Measurements from ENCODE around the gene CATSPERZ.

The CATSPERZ gene

DNA sequence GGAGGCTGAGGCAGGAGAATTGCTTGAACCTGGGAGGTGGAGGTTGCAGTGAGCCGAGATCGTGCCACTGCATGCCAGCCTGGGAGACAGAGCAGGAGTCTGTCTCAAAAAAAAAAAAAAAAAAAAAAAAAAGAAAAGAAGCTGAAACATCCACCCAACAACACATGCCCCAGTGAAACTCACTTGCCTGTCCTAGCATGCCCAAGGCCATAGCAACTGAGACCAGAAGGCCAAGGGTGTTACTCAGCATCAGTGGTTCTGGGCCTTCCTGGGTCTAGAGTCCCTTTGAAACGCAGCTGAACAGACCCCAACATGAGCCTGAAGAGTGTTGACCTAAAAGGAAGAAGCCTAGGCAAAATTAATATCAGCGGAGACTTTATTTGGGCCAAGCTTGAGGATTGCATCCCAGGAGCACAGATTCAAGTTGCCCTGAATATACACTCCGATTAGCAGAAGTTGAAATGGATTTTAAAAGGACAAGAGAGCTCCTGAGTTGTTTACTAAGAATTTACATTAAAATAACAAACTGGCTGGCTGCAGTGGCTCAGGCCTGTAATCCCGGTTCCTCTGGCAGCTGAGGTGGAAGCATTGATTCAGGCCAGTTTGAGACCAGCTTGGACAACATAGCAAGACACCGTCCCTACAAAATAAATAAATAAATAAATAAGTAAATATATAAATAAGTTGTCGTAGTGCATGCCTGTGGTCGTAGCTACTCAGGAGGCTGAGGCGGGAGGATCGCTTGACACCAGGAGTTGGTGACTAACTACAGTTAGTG lies 24.7 kb downstream of the CATSPERZ start:
- Mint-ChIP-seq H3K4me1 (peaks cover 4% of the 10 kb centered on the region), H3K4me3 (no peak overlapping the region), H3K9me3 (no peaks in the 10 kb centered on the region), H3K27me3 (no peaks in the 10 kb centered on the region), H3K27ac (no peak overlapping the region), H3K36me3 (ENCODE audit: low read depth) (peaks cover 12% of the 10 kb centered on the region)
- DNase-seq (no peak), ATAC-seq (no peak)

DNA sequence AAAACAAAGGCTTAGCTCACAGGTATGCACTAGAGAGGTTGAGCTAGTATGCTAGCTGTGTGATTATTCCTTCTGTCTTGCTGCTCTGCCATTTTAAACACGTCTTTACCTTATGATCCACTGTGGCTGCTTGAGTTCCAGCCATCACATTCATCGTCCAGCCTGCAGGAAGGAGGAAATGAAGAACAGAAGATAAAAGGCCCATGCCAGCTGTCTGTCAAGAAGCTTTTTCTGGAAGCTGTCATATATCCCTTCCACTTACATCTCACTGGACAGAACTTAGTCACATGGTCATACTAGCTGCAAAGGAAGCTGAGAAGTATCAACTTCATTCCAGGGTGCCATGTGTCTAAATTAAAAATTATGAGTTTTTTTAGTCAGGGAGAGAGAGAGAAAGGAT lies 27.2 kb downstream of the CATSPERZ start:
- peaks cover 15% of the 10 kb centered on the region for H3K4me1 Mint-ChIP-seq
- no peak for DNase-seq
- no peaks in the 10 kb centered on the region for H3K36me3 Mint-ChIP-seq (ENCODE audit: low read depth)
- no peaks in the 10 kb centered on the region for H3K27me3 Mint-ChIP-seq
- no peak overlapping the region for H3K27ac Mint-ChIP-seq
- no peak for ATAC-seq
- H3K9me3 Mint-ChIP-seq = no peaks in the 10 kb centered on the region
- no peak overlapping the region for H3K4me3 Mint-ChIP-seq

DNA sequence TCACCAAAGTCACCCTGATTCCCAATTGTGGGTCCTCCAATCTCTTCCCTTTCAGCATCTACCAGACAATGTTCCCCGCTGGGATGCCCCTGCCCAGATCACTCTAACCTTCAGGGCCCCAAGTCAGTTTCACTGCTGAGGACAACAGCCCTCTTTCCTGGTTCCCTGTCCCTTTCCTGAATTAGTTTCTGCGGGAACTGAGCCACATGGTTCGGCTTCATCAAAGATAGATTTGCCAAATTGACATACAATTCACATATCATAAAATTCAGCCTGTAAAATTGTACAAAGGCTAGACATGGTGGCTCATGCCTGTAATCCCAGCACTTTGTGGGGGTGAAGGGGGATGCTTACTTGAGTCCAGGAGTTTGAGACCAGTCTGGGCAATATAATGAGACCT lies 27.8 kb downstream of the CATSPERZ start:
- ATAC-seq (no peak), DNase-seq (no peak)
- H3K9me3 Mint-ChIP-seq = no peaks in the 10 kb centered on the region
- no peak overlapping the region for H3K4me3 Mint-ChIP-seq
- no peak overlapping the region for H3K27ac Mint-ChIP-seq
- H3K27me3 Mint-ChIP-seq = no peaks in the 10 kb centered on the region
- H3K4me1 Mint-ChIP-seq = peaks cover 15% of the 10 kb centered on the region
- no peaks in the 10 kb centered on the region for H3K36me3 Mint-ChIP-seq (ENCODE audit: low read depth)

DNA sequence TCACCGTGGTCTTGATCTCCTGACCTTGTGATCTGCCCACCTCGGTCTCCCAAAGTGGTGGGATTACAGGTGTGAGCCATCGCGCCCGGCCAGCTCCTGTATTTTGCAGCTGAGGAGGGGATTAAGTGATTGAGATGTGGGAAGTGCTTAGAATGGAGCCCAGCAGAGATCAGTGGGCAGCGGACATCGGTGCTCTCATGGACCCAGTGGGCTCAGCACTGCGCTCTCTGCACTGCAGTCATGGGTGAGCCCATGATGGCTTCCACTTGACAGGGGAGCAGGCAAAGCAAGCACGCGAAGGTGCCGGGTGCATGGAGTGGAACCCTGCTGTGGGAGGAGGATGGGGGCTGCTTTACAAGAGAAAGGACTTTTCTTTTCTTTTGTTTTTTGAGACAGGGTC lies 30.7 kb downstream of the CATSPERZ start:
- Mint-ChIP-seq H3K4me3 (no peak overlapping the region), H3K36me3 (ENCODE audit: low read depth) (peaks cover 1% of the 10 kb centered on the region), H3K27ac (no peak overlapping the region), H3K4me1 (peaks cover 28% of the 10 kb centered on the region), H3K27me3 (no peaks in the 10 kb centered on the region), H3K9me3 (no peaks in the 10 kb centered on the region)
- DNase-seq (no peak), ATAC-seq (no peak)

DNA sequence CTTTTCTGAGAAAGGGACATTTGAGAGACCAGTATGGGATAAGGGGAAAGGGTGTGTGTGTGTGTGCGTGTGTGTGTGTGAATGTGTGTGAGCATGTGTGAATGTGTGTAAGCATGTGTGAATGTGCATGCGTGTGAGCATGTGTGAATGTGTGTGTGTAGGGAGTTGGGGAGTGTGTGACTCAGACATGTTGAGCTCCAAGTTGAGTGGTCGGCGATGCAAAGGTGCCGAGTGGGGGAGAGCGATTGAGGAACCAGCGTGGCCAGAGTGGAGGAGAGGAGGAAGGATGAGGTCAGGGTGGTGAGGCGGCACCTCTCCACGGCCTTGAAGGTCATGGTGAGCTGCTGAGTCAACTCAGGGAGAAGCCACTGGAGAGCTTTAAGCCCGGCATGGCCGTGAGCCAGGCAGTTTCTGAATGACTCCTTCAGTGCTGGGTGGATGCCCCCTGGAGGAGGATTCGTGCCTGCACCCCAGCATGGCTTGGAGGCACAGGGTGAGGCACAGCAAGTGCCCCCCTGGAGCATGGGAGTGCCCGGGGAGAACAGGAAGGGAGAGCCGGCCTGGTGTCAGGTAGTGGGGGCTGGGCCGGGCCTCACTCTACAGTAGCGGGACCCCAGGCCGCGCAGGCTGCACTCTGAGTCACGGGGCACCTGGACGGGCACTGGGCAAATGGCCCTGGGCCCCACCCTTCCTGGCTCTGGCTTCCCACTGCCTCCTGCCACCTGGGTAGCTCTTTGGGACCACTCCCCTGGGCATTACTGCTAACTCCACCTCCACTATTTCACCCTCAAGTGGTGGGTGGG lies 31.6 kb downstream of the CATSPERZ start:
- H3K9me3 Mint-ChIP-seq = no peaks in the 10 kb centered on the region
- H3K36me3 Mint-ChIP-seq (ENCODE audit: low read depth) = peaks cover 1% of the 10 kb centered on the region
- H3K4me1 Mint-ChIP-seq = peaks cover 28% of the 10 kb centered on the region
- H3K4me3 Mint-ChIP-seq = peak overlapping the region; percentile 25
- peak; percentile 88 for DNase-seq
- H3K27me3 Mint-ChIP-seq = no peaks in the 10 kb centered on the region
- peak overlapping the region; percentile 82 for H3K27ac Mint-ChIP-seq
- ATAC-seq = peak; percentile 87

DNA sequence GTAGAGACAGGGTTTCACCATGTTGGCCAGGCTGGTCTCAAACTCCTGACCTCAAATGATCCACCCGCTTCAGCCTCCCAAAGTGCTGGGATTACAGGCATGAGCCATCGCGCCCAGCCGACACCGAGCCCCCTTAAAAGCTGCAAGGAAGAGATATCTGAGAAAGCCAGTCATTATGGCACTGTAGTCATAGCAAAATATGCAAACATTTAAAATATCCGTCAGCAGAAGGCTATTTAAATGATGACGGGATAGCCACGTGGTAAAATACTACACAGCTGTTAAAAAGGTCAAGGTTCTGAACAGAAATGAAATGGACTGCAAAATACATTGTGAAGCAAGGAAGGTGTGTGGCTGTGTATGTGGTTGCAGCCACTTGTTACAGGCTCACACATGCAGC lies 33.4 kb downstream of the CATSPERZ start:
- peaks cover 6% of the 10 kb centered on the region for H3K36me3 Mint-ChIP-seq (ENCODE audit: low read depth)
- no peaks in the 10 kb centered on the region for H3K27me3 Mint-ChIP-seq
- H3K9me3 Mint-ChIP-seq = no peaks in the 10 kb centered on the region
- H3K4me3 Mint-ChIP-seq = no peak overlapping the region
- ATAC-seq = no peak
- no peak overlapping the region for H3K27ac Mint-ChIP-seq
- H3K4me1 Mint-ChIP-seq = peaks cover 31% of the 10 kb centered on the region
- no peak for DNase-seq

DNA sequence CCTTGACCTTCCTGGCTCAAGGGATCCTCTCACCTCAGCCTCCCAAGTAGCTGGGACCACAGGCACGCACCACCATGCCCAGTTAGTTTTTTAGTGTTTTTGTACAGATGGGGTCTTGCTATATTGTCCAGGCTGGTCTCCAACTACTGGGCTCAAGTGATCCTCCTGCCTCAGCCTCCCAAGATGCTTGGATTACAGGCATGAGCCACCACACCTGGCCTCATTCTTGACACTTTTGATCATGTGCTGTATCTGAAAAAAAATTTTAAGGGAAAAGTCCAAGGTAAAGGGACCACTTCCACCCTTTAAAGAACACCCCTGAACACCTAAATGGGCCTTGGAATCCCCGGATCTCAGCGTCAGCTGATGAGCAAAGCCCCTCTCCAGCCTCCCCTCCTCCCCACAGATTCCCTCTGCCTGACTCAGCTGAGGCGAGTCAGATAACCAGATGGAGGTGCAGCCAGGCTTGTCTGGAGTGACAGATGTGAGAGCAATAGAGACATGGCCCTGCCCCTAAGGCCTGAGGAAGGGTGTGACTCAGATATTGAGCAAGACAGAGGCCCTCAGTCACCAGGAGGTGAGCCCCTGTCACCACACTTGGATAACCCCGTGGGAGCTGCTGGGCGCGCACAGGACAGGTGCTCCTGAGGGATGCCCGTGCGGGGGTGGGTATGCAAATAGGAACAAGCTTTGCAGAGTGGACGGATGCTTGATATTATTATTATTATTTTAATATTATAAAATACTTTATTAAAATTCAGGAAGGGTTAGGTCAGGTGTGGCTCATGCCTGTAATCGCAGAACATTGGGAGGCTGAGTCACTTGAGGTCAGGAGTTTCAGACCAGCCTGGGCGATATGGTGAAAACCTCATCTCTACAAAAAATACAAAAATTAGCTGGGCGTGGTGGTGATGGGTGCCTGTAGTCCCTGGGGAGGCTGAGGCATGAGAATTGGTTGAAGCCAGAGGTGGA lies 34.9 kb downstream of the CATSPERZ start:
- H3K36me3 Mint-ChIP-seq (ENCODE audit: low read depth) = peaks cover 6% of the 10 kb centered on the region
- H3K4me3 Mint-ChIP-seq = no peak overlapping the region
- H3K9me3 Mint-ChIP-seq = no peaks in the 10 kb centered on the region
- peaks cover 41% of the 10 kb centered on the region for H3K4me1 Mint-ChIP-seq
- peak overlapping the region; percentile 57 for H3K27ac Mint-ChIP-seq
- ATAC-seq (peak; percentile 79), DNase-seq (peak; percentile 57)
- no peaks in the 10 kb centered on the region for H3K27me3 Mint-ChIP-seq

DNA sequence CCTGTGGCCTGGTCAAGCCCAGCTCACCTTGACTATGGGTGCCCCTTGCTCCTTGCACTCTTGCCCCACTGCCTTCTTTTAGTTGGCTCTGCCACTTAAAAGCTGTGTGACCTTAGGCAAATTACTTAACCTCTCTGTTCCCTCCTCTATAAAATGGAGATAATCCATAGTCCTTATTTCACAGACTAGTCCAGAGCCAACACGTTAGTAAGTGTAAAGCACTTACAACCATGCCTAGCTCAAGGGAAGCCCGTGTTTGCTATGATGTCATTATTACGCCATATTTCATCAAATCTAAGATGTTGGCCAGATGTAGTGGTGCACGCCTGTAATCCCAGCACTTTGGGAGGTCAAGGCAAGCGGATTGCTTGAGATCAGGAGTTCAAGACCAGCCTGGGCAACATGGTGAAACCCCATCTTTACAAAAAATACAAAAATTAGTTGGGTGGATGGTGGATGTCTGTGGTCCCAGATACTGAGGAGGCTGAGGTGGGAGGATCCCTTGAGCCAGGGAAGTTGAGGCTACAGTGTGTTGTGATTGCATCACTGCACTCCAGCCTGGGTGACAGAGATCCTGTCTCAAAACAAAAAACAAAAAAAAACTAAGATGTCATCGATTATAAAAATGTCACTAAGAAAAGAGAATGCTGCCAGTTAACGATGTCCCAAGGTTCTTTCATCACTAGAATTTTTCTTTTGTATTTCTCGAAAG lies 37.5 kb downstream of the CATSPERZ start:
- Mint-ChIP-seq H3K9me3 (no peaks in the 10 kb centered on the region), H3K27ac (no peak overlapping the region), H3K4me1 (peaks cover 43% of the 10 kb centered on the region), H3K4me3 (no peak overlapping the region), H3K27me3 (no peaks in the 10 kb centered on the region), H3K36me3 (ENCODE audit: low read depth) (peaks cover 6% of the 10 kb centered on the region)
- DNase-seq (no peak), ATAC-seq (no peak)

DNA sequence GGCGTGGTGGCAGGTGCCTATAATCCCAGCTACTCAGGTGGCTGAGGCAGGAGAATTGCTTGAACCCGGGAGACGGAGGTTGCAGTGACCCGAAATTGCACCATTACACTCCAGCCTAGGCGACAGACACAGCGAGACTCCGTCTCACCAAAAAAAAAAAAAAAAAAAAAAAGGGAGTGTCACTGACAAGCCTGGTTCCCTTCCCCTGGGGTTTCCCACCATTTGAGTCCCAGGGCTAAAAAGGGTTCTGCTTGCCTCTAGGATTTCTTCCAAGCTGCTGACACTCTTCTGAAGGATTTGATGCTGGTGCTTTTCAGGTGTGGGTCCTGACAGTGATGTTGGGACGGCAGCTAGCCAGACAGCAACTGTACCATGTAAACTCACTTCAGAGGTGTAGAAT lies 38.6 kb downstream of the CATSPERZ start:
- Mint-ChIP-seq H3K27ac (peak overlapping the region; percentile 83), H3K36me3 (ENCODE audit: low read depth) (peaks cover 6% of the 10 kb centered on the region), H3K9me3 (no peaks in the 10 kb centered on the region), H3K4me3 (peak overlapping the region; percentile 86), H3K4me1 (peaks cover 39% of the 10 kb centered on the region), H3K27me3 (no peaks in the 10 kb centered on the region)
- no peak for ATAC-seq
- no peak for DNase-seq

DNA sequence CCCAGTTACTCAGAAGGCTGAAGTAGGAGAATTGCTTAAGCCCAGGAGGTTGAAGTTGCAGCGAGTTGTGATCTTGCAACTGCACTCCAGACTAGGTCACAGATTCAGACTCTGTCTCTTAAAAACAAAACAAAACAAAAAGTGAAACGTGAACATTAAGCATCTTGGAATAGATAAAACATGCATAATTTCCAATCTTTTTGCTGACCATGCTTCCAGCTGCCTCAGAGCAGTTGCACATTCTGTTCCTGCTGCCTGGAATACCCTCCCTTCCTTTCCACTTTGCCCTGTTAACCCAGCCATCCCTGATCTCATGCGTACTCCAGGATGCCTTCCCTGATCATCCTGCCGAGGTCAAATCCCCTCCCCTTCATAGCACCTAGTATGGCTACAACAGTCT lies 39.1 kb downstream of the CATSPERZ start:
- H3K27ac Mint-ChIP-seq = peak overlapping the region; percentile 83
- H3K4me3 Mint-ChIP-seq = peak overlapping the region; percentile 86
- H3K9me3 Mint-ChIP-seq = no peaks in the 10 kb centered on the region
- peaks cover 38% of the 10 kb centered on the region for H3K4me1 Mint-ChIP-seq
- peaks cover 6% of the 10 kb centered on the region for H3K36me3 Mint-ChIP-seq (ENCODE audit: low read depth)
- DNase-seq = no peak
- no peak for ATAC-seq
- no peaks in the 10 kb centered on the region for H3K27me3 Mint-ChIP-seq

DNA sequence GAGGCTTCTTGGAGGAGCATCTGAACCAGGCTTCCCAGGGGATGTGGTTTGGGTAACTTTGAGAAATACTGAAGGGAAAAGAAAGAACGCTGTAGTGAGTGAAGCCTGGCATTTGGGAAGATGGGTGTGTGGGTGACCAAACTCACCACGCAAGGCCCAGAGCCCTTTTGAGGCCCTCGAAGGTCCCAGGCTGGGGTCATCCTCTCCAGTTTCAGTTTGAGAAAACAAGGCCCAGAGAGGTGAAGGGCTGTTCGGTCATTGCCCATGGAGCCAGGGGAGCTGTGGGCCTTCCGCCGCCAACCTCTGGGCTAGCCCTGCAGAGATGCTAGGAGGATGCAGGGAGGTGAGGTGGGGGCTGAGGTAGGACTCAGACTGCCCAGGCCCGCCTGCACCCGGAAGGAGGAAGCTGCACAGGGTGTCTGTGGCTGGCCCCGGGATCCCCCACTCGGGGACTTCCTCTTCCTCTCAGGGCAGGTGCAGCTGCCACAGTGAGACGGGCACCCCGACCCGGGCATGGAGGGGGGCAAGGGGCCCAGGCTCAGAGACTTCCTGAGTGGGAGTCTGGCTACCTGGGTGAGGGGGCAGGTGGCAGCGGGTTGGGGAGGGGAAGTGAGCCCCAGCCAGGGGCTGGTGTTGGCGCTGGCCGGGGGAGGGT lies 39.7 kb downstream of the CATSPERZ start, which contains the start of gene CCDC88B:
CCDC88B (plus strand) TSS at position 451 of the 655 bp plus-strand sequence; CDS start at position 514, 63 bp downstream.
- Mint-ChIP-seq H3K4me3 (peak within 1 kb of the TSS; percentile 86), H3K36me3 (ENCODE audit: low read depth) (peaks cover 6% of the 10 kb centered on the region), H3K27me3 (no peaks in the 10 kb centered on the region), H3K4me1 (peaks cover 37% of the 10 kb centered on the region), H3K27ac (peak within 1 kb of the TSS; percentile 83), H3K9me3 (no peaks in the 10 kb centered on the region)
- DNase-seq (peak; percentile 85), ATAC-seq (peak; percentile 86)

DNA sequence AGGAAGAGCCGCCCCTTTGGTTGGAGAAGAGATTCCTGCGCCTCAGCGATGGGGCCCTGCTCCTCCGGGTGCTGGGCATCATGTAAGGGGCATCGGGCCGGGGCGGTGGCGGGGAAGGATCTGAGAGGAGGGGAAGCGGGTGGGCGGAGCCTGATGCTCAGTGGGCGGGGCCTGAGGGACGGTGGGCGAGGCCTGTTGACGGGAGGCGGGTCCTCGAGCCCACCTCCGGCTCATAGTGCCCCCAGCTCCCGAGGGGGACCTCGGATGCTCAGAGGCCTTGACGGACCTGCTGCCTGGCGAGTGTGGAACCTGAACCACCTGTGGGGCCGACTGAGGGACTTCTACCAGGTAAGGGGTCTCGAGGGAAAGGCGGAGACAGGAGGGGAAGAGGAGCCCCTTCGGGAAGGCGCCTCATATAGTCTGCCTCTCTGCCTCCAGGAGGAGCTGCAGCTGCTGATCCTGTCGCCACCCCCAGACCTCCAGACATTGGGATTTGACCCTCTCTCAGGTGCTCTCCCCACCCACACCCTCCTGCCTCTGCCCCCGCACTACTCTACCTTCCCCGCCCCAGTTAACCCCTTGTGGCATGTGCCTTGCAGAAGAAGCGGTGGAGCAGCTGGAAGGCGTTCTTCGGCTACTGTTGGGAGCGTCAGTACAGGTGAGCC lies 40.6 kb downstream of the CATSPERZ start:
- peak; percentile 22 for ATAC-seq
- Mint-ChIP-seq H3K27ac (peak overlapping the region; percentile 83), H3K4me1 (peaks cover 30% of the 10 kb centered on the region), H3K4me3 (peak overlapping the region; percentile 86), H3K36me3 (ENCODE audit: low read depth) (peaks cover 9% of the 10 kb centered on the region), H3K27me3 (no peaks in the 10 kb centered on the region), H3K9me3 (no peaks in the 10 kb centered on the region)
- DNase-seq = peak; percentile 92

DNA sequence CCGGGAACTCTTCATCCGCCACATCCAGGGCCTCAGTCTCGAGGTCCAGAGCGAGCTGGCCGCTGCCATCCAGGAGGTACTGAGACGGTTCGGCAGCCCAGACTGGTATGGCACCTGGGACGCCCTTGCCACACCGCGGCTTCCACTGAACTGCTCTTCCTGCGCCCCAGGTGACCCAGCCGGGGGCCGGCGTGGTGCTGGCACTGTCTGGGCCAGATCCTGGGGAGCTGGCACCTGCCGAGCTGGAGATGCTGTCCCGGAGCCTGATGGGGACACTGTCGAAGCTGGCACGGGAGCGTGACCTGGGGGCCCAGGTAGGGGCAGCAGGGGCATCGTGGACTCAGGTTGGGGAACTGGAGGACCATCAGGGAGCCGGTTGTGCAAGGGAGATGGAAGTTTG lies 41.3 kb downstream of the CATSPERZ start:
- H3K36me3 Mint-ChIP-seq (ENCODE audit: low read depth) = peaks cover 13% of the 10 kb centered on the region
- H3K27ac Mint-ChIP-seq = no peak overlapping the region
- no peaks in the 10 kb centered on the region for H3K9me3 Mint-ChIP-seq
- no peak for DNase-seq
- H3K4me1 Mint-ChIP-seq = peaks cover 30% of the 10 kb centered on the region
- ATAC-seq = no peak
- no peaks in the 10 kb centered on the region for H3K27me3 Mint-ChIP-seq
- H3K4me3 Mint-ChIP-seq = peak overlapping the region; percentile 86
